Measurements from ENCODE around the gene FUZ. TPM values are rescaled to one million over a fixed set of nuclear protein-coding genes. Genes with fewer than 3 reads are reported as not detected.

FUZ gene
- total RNA-seq, 1 experiment from 2014 or later = 1.1 TPM

DNA sequence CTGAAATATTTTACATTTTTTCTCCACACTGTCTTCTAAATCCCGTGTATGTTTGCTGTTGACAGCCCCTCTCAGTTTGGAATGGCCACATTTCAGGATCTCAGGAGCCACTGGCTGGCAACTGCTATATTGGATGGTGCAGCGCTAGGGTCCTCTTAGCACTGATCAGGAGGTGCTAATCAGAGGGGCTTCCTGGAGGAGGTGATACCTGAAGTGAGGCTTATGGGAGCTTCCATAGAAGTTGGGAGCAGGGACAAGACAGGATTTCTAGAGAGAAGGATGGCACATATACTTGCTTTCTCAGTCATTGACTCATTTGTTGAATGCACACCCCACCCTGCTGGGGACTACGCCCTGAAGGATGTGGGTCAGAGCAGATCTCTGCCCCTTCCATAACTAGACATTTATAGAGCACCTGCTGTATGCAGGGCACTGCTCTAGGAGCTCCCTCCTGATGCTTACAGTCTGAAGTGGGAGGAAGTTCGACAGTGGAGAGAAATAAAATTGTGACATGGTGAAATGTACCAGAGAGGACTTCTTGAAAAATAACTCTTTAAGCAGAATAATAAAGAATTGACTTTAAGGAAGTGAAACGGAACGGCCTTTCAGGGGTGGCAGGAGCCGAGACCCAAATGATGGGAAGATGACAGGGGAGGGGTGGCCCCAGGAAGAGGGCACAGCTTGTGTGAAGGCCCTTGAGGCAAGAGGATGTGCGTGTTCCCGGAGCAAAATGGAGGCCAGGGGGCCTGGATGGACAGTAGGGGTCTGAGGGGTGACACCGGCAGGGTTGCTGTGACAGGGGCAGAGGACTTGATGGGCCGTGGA lies 33.1 kb downstream of the FUZ start:
- RAD21 ChIA-PET (ENCODE audit: low non-redundant PET in 1 of 2, low total read pairs in 2 of 2, uncharacterized antibody in 2 of 2, unreplicated experiment in 2 of 2) = interaction anchor here in 1 of 2 experiments (0.6 kb wide), 1 partner anchor 68 kb away, joined by 3 read pairs; no protein-coding TSS in a partner anchor
- Histone ChIP-seq H3K9ac (ENCODE audit: low read length) (no peak overlapping the region), H3K9me2 (ENCODE audit: insufficient read depth) (no peaks in the 10 kb centered on the region), H4K20me1 (ENCODE audit: insufficient read depth) (no peaks in the 10 kb centered on the region), H3K4me3 (replicated peaks in 1 of 2; ENCODE audit: low read depth in 1 of 2, low read length in 2 of 2) (no peak overlapping the region), H3K4me2 (ENCODE audit: low read length) (no peak overlapping the region), H3K27ac (ENCODE audit: low read depth, low read length) (no peak overlapping the region), H3K4me1 (ENCODE audit: control insufficient read depth in 1 of 2, insufficient read depth in 2 of 2, low read length in 2 of 2) (peaks cover 0 to under 1% of the 10 kb centered on the region in 2 experiments; a peak in 1 of 4 replicates), H3K36me3 (ENCODE audit: control insufficient read depth in 1 of 2, insufficient read depth in 2 of 2, low read length in 2 of 2) (peaks cover 1 to 10% of the 10 kb centered on the region in 2 experiments; a peak in 2 of 4 replicates), H3K27me3 (ENCODE audit: insufficient read depth, low read length) (no peaks in the 10 kb centered on the region), H2AFZ (ENCODE audit: low read depth, low read length, poor library complexity, severe bottlenecking) (no peak overlapping the region), H3K79me2 (ENCODE audit: insufficient read depth, low read length) (peaks cover 4% of the 10 kb centered on the region; the same call in 1 of the 2 replicates), H3K9me3 (ENCODE audit: control insufficient read depth in 1 of 2, insufficient read depth in 1 of 2, low read depth in 1 of 2, low read length in 2 of 2) (no peaks in the 10 kb centered on the region)
- no TSS peak for BruUV-seq (replicated peaks)
- DNase-seq (ENCODE audit: low read depth, low spot score) (no peak), ATAC-seq (no peak)
- TF ChIP-seq TCF7L2 (IDR thresholded peaks at IDR 0.05; ENCODE audit: borderline replicate concordance, extremely low read depth, insufficient read depth, insufficient read length) (no peak), POLR2A (IDR thresholded peaks at IDR 0.05; ENCODE audit: borderline replicate concordance, extremely low read depth, insufficient read depth, insufficient read length) (no peak), CEBPB (IDR thresholded peaks at IDR 0.05; ENCODE audit: low read depth) (no peak), EZH2 (IDR thresholded peaks at IDR 0.05) (no peak), SRF (IDR thresholded peaks at IDR 0.05; ENCODE audit: low read depth) (no peak), FOSL1 (IDR thresholded peaks at IDR 0.05; ENCODE audit: low read depth) (no peak), EGR1 (IDR thresholded peaks at IDR 0.05; ENCODE audit: low read depth) (no peak), CBX3 (IDR thresholded peaks at IDR 0.05; ENCODE audit: low read depth) (no peak), ZFX (IDR thresholded peaks at IDR 0.05) (no peak), ZBTB33 (IDR thresholded peaks at IDR 0.05; ENCODE audit: extremely low read depth, insufficient replicate concordance, low read length) (no peak), JUND (IDR thresholded peaks at IDR 0.05) (no peak), POLR2AphosphoS5 (IDR thresholded peaks at IDR 0.05; ENCODE audit: low read depth, low read length) (no peak), ZNF274 (IDR thresholded peaks at IDR 0.05; ENCODE audit: low read depth, low read length) (no peak), REST (IDR thresholded peaks at IDR 0.05; ENCODE audit: low read depth) (no peak), ELF1 (IDR thresholded peaks at IDR 0.05; ENCODE audit: borderline replicate concordance, low read depth) (no peak), SP1 (IDR thresholded peaks at IDR 0.05; ENCODE audit: low read depth) (no peak)
- TF ChIP-seq, protein P1, sequence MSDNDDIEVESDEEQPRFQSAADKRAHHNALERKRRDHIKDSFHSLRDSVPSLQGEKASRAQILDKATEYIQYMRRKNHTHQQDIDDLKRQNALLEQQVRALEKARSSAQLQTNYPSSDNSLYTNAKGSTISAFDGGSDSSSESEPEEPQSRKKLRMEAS (IDR thresholded peaks at IDR 0.05) = no peak
- POLR2A ChIA-PET = no interaction called here
- CTCF ChIA-PET = no interaction called here
- intact Hi-C loops (cut with micrococcal nuclease) = no loop called here

Data from HCT116 (cell line).